K562 (cell line): ENCODE data around the gene METRN. TPM values are rescaled to one million over a fixed set of nuclear protein-coding genes. Genes with fewer than 3 reads are reported as not detected.

Experiments
- EGR1 ChIP-seq: fragments of 450-650 bp; conservative IDR thresholded peaks from 2 replicates; pipeline ENCODE4 v1.6.1; 2017; ENCODE audit warnings: mild to moderate bottlenecking
- EP300 ChIP-seq: IDR thresholded peaks from 2 replicates; pipeline ENCODE4 v1.6.1; 2012; ENCODE audit warnings: low read length, improper control_type of control experiment
- ETS1 ChIP-seq: conservative IDR thresholded peaks from 2 replicates; pipeline ENCODE4 v1.6.1; 2011; ENCODE audit warnings: low read depth, mild to moderate bottlenecking, low read length; ENCODE audit not compliant: control insufficient read depth
- ETV6 ChIP-seq, 3 experiments: fragments of 150-350 bp in 1 of 3; sonication (generic) in 1 of 3; formaldehyde crosslinking in 1 of 3; IDR thresholded peaks; 2 replicates each; pipeline versions ENCODE4 v1.6.1 to v1.8.0; 2014 to 2022; ENCODE audit warnings: borderline replicate concordance in 2 of 3, low read depth in 2 of 3, antibody characterized with exemption in 1 of 3, low read length in 1 of 3, mild to moderate bottlenecking in 1 of 3, missing genetic modification reagents in 1 of 3
- FIP1L1 ChIP-seq: fragments of 200-400 bp; formaldehyde crosslinking; IDR thresholded peaks from 2 replicates; pipeline ENCODE4 v1.6.1; 2018; ENCODE audit warnings: mild to moderate bottlenecking, low read depth, low read length; ENCODE audit not compliant: poor library complexity, severe bottlenecking
- FOXK1 ChIP-seq: sonication (generic); formaldehyde crosslinking; IDR thresholded peaks from 2 replicates; pipeline ENCODE4 v1.8.0; 2022; ENCODE audit warnings: missing genetic modification reagents, mild to moderate bottlenecking, borderline replicate concordance
- FOXP4 ChIP-seq: sonication (generic); formaldehyde crosslinking; IDR thresholded peaks from 2 replicates; pipeline ENCODE4 v1.8.0; 2022; ENCODE audit warnings: mild to moderate bottlenecking, missing genetic modification reagents, borderline replicate concordance
- GATAD2B ChIP-seq: fragments of 450-650 bp; IDR thresholded peaks from 2 replicates; pipeline ENCODE4 v1.6.1; 2017; ENCODE audit warnings: mild to moderate bottlenecking, borderline replicate concordance
- HDAC1 ChIP-seq, 2 experiments: fragments of 450-650 bp; IDR thresholded peaks; 2 replicates each; pipeline ENCODE4 v1.6.1; 2016 to 2017; ENCODE audit warnings: inconsistent platforms in 1 of 2, mild to moderate bottlenecking in 1 of 2, moderate library complexity in 1 of 2
- HLTF ChIP-seq: fragments of 450-650 bp; IDR thresholded peaks from 2 replicates; pipeline ENCODE4 v1.6.1; 2016
- KDM5B ChIP-seq: fragments of 200-600 bp; sonication (generic); IDR thresholded peaks from 2 replicates; pipeline ENCODE4 v1.6.1; 2012; ENCODE audit warnings: low read depth, mild to moderate bottlenecking, moderate library complexity, low read length, control low read depth, inconsistent platforms; ENCODE audit not compliant: insufficient replicate concordance
- MAX ChIP-seq: sonication (generic); formaldehyde crosslinking; IDR thresholded peaks from 2 replicates; pipeline ENCODE4 v1.9.0; 2022; ENCODE audit warnings: mild to moderate bottlenecking, missing genetic modification reagents
- MCM2 ChIP-seq: fragments of 450-650 bp; IDR thresholded peaks from 2 replicates; pipeline ENCODE4 v1.6.1; 2017; ENCODE audit warnings: low read depth, mild to moderate bottlenecking
- PCBP1 ChIP-seq: fragments of 200-400 bp; formaldehyde crosslinking; IDR thresholded peaks from 2 replicates; pipeline ENCODE4 v1.6.1; 2018; ENCODE audit warnings: mild to moderate bottlenecking, low read depth, low read length; ENCODE audit not compliant: poor library complexity, severe bottlenecking
- RNF219 ChIP-seq: fragments of 250-450 bp; sonication (Bioruptor Pico); IDR thresholded peaks from 2 replicates; pipeline ENCODE4 v1.5.0; 2022; ENCODE audit warnings: mild to moderate bottlenecking
- ZBTB1 ChIP-seq: sonication (generic); formaldehyde crosslinking; IDR thresholded peaks from 2 replicates; pipeline ENCODE4 v1.8.1; 2023; ENCODE audit warnings: missing genetic modification reagents, low read depth, mild to moderate bottlenecking, borderline replicate concordance
- ZNF436 ChIP-seq: fragments of 250-450, 450-650 bp; sonication (Bioruptor Pico); formaldehyde crosslinking; IDR thresholded peaks from 2 replicates; pipeline ENCODE4 v1.7.0; 2020; ENCODE audit warnings: mild to moderate bottlenecking
- ZNF764 ChIP-seq: fragments of 250-450 bp; sonication (Bioruptor Pico); IDR thresholded peaks from 2 replicates; pipeline ENCODE4 v1.4.0; 2020; ENCODE audit warnings: low read depth, mild to moderate bottlenecking, moderate library complexity
- polyA plus RNA-seq, 8 experiments: library from polyadenylated mRNA; depleted of rRNA in 4 of 8; stranded (reverse) in 5 of 8; unstranded in 3 of 8; fragments of >200 nt; fragmentation: Nextera tagmentation in 2 of 8; fragmentation: Illumina TruSeq in 1 of 8; extraction: Ambion mirVana in 2 of 8; extraction: Trizol in 1 of 8; gene quantifications; 2 replicates each; pipeline versions ENCODE4 v1.2.1 to v1.2.3, GENCODE V29; 2011 to 2014; ENCODE audit warnings: inconsistent platforms in 1 of 8, missing spikeins in 1 of 8
- total RNA-seq, 7 experiments: library from RNA; depleted of rRNA in 6 of 7; stranded (reverse); fragments of >200 nt in 6 of 7; fragmentation: Illumina TruSeq in 2 of 7; extraction: Trizol in 2 of 7; gene quantifications; 2 replicates each; pipeline versions ENCODE4 v1.2.1 to v1.2.3, GENCODE V29; 2011 to 2021; ENCODE audit warnings: low replicate concordance in 1 of 7

Gene METRN
- total and polyA plus RNA-seq, 9 of the 15 experiments (the other 6 are each of a cell fraction or from before 2014, with no cell fraction given), result 0.20 to 89.8 (median 15.4) TPM

- no peak for TF ChIP-seq RNF219 (CRISPR knock-in tag)
- 0 out of 2 replicates have a peak, but pooled peaks have one; percentile 25 for TF ChIP-seq FOXK1
- no peak for TF ChIP-seq ETV6 (IDR thresholded peaks at IDR 0.05; ENCODE audit: borderline replicate concordance in 1 of 2, low read depth in 2 of 2, low read length in 1 of 2)
- TF ChIP-seq ETV6 (CRISPR knock-in tag; IDR thresholded peaks at IDR 0.05; ENCODE audit: borderline replicate concordance), result 0 out of 2 replicates have a peak, but pooled peaks have one; percentile 18
- TF ChIP-seq EGR1, result peak; percentile 44
- no peak for TF ChIP-seq MCM2
- no peak for TF ChIP-seq ZNF436
- no peak for TF ChIP-seq EP300
- peak; percentile 11 for TF ChIP-seq KDM5B
- TF ChIP-seq ZBTB1 (CRISPR knock-in tag), result 0 out of 2 replicates have a peak, but pooled peaks have one; percentile 55
- TF ChIP-seq MAX, result 0 out of 2 replicates have a peak, but pooled peaks have one; percentile 9
- no peak for TF ChIP-seq GATAD2B
- TF ChIP-seq HLTF, result 0 out of 2 replicates have a peak, but pooled peaks have one; percentile 49
- peak; percentile 82 for TF ChIP-seq PCBP1
- 0 out of 2 replicates have a peak, but pooled peaks have one; percentile 22 for TF ChIP-seq ETS1
- peak; percentile 43 for TF ChIP-seq FIP1L1
- no peak for TF ChIP-seq ZNF764 (CRISPR knock-in tag)
- 0 out of 2 replicates have a peak, but pooled peaks have one; percentile 32 for TF ChIP-seq FOXP4 (CRISPR knock-in tag)
- peak in 1 of 2 experiments; percentile 61; a peak in 1 of 4 replicates for TF ChIP-seq HDAC1 (IDR thresholded peaks at IDR 0.05)
These were observed 7.0 kb downstream of the METRN start (continued) for GRCh38 chr16:721765-722540.
